ENCODE data around the gene GUCY1A2.
"Not testable (repeated sequence)": the region's sequence is repeated elsewhere in the genome, so short reads cannot be mapped to it uniquely, and the experiment has no call there.

GUCY1A2 gene, protein sequence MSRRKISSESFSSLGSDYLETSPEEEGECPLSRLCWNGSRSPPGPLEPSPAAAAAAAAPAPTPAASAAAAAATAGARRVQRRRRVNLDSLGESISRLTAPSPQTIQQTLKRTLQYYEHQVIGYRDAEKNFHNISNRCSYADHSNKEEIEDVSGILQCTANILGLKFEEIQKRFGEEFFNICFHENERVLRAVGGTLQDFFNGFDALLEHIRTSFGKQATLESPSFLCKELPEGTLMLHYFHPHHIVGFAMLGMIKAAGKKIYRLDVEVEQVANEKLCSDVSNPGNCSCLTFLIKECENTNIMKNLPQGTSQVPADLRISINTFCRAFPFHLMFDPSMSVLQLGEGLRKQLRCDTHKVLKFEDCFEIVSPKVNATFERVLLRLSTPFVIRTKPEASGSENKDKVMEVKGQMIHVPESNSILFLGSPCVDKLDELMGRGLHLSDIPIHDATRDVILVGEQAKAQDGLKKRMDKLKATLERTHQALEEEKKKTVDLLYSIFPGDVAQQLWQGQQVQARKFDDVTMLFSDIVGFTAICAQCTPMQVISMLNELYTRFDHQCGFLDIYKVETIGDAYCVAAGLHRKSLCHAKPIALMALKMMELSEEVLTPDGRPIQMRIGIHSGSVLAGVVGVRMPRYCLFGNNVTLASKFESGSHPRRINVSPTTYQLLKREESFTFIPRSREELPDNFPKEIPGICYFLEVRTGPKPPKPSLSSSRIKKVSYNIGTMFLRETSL

DNA sequence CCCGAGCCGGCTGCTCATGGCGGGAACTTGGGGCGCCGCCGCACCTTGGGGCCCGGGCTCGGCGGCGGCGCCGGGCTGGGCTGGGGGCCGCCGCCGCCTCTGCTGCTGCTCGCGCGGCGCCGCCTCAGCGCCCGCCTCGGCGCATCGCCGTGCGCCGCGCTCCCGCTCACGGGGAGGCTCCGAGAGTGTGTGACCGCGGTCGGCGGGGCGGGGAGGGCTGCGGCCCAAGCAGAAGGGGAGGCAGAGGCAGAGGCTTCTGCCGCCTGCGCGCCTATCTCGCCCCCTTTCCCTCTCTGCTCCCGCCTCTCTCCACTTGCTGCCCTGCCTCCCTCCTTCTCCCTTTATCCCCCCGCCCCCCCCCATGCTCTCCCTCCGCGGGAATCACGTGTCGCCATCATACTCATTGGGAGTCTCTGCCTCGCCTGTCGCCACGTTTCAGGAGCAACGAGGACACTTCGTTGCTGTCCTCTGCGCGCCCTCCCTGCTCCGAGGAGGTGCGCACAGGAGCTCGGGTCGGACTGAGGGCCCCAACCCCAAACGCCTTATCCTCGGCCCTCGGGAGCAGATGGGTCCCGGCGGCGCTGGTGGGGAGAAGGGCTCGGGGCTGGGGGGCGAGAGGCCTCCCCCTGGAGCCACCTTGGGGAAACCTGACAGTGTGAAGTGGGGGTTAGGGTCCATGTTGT, at the start of gene GUCY1A2:
Gene GUCY1A2, minus strand, starts transcription at position 258 of the 683 bp plus-strand sequence. CDS start 421 bp downstream, outside the sequence.
- no peak for DNase-seq

DNA sequence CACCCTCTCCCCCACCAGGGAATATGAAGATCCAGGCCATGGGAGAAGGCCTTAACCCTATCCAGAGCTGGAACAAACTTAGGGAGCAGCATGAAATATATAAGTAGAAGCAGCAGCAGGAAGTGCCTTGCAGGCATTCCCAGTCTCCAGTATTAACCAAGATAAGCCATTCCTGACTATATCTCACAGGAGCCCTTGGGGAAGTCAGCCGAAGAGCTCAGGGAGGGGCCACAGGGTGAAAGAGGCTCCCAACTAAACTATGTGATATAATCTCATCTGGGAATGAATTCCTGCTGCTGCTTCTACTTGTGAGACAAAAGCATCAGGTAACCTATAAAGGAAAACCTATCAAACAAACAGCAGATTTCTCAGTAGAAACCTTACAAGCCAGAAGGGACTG, 36.1 kb upstream of the GUCY1A2 start:
- no peak for DNase-seq

DNA sequence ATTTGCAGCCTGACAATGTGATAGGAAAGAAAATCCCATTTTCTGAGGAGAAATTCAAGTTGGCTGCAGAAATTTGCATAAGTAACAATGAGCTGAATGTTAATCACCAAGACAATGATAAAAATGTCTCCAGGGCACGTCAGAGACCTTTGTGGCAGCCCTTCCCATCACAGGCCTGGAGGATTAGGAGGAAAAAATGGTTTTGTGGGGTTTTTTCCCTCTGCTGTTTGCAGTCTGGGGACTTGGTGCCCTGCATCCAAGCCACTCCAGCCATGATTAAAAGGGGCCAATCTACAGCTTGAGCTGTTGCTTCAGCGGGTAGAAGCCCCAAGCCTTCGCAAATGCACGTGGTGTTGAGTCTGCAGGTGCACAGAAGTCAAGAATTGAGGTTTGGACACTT, 33.1 kb upstream of the GUCY1A2 start:
- DNase-seq, result not testable (repeated sequence)

DNA sequence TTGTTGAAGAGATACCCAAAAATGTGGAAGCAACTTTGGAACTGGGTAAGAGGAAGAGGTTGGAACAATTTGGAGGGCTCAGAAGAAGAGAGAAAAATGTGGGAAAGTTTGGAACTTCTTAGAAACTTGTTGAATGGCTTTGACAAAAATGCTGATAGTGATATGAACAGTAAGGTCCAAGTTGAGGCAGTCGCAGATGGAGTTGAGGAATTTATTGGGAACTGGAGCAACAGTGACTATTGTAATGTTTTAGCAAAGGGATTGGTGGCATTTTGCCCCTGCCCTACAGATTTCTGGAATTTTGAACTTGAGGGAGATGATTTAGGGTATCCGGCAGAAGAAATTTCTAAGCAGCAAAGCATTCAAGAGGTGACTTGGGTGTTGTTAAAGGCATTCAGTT, 32.6 kb upstream of the GUCY1A2 start:
- not testable (repeated sequence) for DNase-seq

DNA sequence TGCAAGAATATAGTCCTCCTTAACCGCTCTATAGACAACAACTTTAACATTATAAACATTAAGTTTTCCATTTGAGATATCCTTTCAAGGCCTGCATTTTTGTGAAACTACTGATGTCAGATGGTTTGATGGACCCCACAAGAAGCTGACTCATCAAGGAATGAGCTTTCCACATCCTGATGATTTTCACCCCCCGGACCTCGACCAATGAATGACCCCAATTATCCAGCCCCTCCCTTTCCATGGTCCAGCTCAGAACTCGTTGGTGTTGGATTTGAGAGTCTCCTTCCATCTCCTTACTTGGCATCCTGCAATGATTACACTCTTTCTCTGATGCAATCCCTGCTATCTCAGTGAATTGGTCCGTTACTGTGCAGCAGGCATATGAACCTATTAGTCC, 31.8 kb upstream of the GUCY1A2 start:
- no peak for DNase-seq

DNA sequence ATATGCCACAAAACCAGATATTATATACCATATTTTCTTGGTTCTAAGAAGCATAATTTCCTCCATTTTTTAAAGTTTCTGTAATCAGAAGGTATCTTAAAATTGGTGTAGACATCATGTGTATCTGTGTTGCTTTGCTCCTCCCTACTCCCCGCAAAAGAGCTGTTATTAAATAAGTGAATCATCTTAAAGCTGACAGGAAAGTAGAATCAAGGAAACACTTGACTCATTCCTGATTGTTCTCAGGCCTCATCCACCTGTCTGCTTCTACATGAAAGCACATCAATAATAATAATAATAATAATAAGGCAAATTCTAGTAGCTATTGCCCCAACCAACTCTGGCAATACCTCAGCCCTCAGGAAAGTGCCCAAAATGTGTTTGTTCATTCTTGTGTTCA, 26.2 kb upstream of the GUCY1A2 start:
- DNase-seq, result no peak

DNA sequence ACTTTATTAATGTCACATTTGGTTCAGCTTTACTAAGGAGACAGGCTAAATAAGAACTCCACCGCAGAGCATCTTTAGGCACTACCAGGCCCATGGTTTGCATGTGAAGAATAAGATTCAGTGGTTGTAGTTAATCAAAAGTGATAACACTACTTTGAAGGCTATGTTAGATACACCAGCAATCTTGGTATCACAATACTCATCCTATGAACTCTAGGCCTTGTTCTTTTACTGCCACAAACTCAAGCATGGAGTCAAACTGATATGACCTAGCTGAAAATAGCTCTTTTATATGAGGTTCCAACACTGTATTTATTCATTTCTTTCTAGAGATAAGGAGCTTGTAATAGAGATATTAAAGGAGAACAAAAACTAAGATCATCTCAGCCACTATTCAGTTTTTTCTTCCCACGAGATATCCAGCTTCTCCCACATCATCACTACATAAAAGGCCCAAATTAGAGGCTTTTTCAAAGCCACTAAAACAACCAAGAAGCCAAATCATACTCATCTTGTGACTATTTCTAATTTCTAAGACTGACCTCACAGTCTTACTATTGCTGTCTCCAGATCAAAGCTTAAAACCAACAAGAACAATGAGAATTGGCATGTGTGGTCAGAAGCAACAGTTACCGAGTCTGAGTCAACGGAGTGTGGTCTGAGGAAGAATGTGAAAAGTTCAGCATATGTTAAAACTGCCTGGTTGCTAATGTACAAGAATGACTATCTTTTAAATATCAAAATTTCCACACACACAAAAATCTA, 25.1 kb upstream of the GUCY1A2 start:
- no peak for DNase-seq

DNA sequence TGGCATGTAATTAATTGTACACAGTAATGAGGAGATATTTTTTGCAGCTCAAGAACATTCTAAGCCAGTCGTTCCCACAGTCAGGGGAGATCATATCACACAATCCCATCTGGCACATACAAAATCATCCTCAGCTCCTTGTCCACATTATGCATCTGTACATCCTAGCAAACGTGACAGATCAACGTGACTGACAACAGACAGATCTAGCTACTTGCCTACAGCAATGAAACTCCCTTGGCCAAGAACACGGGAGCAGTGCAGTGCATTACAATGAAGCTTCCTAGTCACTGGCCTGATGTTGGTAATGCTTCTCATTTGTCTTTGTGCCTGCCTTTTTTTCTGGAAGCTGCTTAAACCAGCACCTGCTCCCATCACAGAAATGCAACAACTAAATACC, 24.5 kb upstream of the GUCY1A2 start:
- no peak for DNase-seq

DNA sequence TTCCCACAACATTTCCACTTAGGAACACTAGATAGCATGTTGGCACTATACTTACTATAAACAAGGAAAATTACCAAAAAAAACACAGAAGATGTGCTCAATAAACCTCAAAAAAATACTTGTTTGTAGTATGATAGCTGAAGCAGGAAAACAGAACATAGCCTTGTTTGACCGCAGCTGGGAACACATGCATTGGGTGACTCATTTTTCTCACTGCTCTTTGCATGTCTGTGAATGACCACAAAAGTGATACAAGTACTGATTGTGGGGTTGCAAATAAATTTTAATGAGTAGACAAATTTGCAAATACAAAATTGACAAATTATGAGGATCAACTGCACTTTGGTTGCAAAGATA, 22.8 kb upstream of the GUCY1A2 start:
- no peak for DNase-seq

DNA sequence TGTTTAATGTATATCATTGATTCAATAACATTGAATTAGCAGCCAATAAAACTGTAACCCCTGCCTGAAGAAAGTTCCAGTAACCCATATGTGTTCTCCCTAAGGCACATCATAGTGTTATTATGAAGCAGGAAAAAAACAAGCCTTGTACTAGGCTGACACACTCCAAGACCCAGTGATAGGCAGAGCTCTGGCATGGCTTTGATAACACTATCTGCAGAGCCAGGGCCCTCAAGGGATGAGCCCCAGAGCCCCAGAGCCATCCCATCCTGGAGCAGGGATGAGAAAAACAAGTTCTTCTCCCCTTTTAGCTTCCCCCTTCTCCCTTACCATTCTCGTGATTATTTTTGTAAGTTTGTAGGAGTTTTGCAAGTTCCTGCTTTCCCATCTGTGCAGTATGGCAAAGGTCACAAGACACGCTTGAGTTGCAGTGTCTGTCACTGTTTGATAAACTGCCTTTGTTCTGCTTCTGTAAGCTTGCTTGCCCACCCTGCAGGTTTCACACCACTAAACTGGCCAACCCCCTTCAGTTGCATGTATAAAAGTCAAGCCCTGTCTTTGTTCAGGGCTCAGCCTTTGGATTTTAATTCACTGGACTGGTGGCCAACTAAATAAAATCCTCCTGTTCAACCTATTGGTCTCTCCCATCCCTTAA, 22.3 kb upstream of the GUCY1A2 start:
- no peak for DNase-seq

DNA sequence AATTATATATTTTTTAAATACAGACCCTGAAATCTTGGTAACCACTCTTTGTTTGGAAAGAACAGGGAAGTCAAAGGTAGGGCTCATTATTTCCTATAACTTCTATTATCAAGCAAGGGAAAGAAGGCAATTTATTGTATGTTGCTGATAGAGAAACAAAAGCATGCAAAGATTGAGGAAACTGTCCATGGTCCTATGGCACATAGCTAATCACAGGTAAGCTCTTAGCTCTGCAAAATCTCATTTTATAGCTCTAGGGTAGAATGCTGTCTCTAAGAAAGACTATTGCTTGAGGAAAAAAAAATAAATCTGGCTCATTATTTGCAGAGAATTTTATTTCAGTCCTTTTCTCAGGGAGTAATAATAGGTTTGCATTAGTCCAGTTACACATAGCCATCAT, 7.4 kb upstream of the GUCY1A2 start:
- DNase-seq, result no peak

DNA sequence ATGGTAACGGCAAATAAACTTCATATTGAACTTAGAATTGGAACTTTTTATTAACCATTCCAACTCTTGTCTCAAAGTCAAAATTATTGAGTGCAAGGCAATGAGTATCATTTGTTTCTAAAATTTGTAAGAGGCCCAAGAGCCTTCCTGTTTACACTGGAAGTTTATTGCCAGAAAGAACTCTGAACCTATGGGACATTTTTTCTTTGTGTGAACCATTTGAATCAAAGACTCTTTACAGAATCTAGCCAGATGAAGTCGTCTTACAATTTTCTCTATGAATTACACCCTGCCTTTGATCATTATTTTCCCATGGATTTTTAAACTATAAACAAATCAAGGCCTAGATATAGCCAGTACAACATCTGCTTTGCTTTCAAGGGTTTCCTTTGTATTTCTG, 2.3 kb upstream of the GUCY1A2 start:
- DNase-seq, result no peak

DNA sequence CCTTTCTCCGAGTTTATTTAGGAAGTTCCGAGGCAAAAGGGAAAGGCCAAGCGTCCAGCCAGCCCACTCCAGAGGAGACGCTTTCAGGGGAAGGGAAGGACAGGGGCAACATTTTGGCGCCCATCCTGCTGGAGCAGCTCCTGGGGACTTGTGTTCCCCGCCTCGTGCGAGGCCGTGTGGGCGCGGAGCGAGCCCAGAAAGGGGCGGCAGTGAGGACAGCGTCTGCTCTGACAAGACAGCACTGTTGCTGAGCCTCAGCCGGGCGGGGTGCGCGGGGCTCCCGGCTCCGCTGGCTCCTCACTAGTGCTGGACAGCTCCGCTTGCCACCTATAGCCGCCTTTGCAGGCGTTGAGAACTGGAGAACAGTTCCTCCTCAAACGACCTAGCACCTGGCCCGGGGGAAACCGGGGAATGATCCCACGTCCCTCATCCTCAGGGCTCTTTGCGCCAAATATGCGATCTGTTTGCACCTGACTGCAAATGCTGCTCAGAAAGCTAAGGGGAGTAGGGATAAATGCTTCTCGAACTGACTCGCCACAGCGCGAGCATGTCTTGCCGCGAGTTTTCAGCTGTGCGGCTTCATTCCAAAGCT, 722 bp upstream of the GUCY1A2 start:
- DNase-seq, result no peak

DNA sequence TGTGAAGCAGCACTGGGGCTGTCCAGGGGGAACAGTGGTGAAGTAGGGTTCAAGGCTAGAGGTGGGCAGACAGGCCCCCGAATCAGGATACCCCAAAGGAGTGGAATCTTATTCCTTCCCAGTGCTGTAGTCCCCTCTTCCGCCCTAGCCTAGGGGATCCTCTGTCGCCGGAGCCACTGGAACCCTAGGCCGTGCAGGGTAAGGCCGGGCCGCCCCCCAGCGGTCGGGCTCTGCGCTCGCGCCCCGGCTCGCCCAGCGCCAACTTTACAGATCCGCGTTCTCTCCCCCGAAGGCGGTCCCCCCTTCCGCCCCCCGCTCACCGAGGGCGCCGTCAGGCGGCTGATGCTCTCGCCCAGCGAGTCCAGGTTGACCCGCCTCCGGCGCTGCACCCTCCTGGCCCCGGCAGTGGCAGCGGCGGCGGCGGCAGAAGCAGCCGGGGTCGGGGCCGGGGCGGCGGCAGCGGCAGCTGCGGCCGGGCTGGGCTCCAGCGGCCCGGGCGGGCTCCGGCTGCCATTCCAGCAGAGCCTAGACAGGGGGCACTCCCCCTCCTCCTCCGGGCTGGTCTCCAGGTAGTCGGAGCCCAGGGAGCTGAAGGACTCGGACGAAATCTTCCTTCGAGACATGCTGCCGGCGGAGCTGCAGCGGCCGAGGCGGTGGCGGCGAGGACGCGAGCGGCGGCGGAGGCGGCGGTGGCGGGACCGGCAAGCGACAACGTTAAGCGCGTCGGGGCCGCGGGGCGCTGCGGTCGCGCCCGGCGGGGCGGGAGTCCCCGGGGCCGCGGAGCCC, 650 bp downstream of the GUCY1A2 start:
- DNase-seq, result no peak

DNA sequence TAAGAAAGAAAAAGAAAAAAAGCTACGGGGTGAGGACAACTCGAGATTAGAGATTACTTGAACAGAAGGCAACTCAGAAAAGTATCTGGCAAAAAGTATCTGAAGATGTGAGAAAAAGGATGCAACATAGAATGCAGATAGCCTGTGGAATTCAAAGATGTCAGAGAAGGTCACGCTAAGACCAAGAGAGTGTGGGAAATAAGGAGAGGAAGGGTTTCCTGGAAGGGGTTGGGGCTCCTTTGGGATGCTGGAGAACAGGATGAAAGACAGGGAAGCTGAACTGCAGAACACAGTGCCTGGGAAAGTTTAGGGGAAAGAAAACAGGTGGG, 1.2 kb downstream of the GUCY1A2 start:
- no peak for DNase-seq

DNA sequence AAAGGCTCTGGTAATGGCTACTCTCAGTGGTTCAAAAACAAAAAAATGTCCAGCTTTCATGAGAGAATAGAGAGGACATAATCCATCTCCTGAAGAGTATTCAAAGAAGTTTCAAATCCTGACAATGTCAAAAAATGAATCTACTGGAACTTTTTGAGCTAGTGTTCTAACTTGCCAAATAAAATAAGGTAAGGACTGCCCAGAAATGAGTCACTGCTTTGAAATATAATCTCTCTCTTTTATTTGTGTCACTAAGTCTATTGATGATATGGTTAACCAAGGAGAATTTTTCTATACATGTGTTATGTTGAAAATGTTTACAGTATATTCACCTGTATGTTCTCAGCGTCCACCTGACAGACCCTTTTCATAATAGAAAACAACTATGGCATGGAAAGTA, 3.4 kb downstream of the GUCY1A2 start:
- DNase-seq, result no peak

DNA sequence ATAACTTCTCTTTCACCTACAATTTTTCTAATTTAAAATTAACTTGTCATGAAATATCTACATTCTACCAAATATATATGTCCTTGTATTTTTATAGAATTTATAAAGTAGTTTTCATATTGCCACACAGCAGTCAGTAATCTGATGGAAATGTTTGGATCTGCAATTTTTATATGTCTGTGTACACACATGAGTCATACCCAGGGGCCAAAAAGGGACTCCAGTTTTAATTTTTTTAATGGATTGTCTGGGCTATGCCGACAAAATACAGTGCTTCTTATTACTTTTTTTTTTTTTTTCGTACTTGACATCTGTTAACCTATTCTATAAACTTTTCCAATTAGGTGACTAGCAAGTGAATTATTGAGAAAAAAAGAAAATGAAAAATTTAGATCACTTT, 6.3 kb downstream of the GUCY1A2 start:
- no peak for DNase-seq

DNA sequence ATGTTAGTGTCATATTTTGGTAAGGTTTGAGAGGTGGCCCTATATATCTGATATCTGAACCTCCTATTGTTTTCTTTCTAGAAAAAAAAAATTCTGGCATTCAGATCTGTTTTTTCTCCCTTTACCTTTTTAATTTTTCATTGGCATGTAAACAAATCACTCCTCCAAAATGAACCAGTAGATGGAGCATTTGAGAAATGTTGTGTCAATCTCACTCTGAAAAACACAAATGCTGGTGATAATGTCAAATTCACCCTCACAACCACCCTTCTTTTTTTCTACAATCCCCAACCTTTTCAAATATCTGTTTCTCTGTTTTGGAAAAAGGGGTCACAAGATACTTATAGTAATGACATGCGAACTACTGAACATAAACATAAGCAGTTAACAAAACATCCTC, 9.1 kb downstream of the GUCY1A2 start:
- DNase-seq, result no peak

DNA sequence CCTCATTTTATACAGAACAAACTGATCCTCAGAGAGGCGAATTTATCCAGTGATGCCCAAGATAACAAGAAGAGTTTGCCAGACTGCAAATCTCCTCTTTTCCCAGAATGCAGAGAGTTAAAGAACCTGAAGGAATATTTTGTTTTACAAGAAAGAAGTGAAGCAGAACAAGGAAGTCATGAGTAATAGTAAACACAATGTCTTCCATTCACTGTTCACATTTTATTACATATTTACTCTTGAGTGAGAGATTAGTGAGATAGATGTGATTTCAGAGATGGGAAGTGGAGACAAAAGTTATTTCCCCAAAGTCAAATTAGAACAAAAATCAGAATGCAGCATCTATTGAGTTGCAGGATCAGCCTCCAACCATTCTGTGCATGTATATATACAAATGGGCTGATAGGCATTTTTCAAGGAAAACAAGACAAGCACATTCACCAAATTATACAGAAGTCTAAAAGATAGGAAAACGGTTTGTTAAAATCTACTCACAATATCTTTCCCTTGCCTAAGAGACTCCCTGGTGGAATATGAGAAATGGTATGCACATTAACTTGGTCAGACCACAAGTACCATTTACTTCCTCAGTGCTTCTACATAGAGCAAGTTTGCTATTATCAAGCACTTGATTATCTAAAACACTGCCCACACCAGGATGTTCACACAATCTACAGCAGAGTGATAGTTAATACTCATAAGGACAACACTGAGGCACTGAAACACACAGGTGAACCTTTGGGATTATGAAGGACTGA, 12.0 kb downstream of the GUCY1A2 start:
- DNase-seq, result no peak

DNA sequence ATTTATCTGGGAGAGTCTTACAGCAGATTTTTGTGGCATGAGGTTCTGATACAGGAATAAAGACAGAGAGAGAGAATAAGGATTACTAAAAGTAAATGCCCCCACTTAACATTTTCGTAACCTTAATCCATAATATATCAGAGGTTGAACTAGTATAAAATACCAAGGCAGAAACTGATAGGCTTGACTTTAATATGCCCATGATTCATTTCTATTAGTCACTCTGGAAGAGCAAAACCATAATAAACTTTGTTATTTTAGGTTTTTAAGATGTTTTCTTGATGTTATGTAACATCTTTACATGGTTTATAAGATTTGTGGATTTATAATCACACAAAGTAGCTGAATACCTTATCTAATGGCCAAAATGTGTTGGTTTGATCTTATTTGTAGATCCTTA, 19.1 kb downstream of the GUCY1A2 start:
- no peak for DNase-seq

DNA sequence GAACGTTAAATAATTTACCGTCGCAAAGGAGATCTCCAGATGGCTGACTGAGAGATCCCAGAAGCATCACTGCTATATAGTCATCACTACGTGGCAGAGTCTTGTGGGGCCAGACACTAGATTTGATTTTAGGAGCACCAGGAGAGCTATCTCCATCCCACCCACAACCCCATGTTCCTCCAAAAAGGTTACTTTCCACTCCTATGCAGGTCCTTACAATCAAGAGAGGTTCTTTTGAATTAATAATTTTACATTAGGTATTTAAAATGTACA, 19.4 kb downstream of the GUCY1A2 start:
- no peak for DNase-seq

All from NCI-H1417 treated with DMSO at 0.1 percent for 48 hours (cell line).